Natural killer cell (primary cell): ENCODE measurements around the gene WASF2. TPM values are rescaled to one million over a fixed set of nuclear protein-coding genes. Genes with fewer than 3 reads are reported as not detected.

ENCODE experiments used
- ATAC-seq, 3 donors: fragments of 150-1000 bp in 2 of 3; fragments of 200-7000 bp in 1 of 3; cut with Tn5 transposase; 1 replicate in 1 of 3; 2 replicates in 2 of 3; pipeline ENCODE4 v1.10.0; 2021; ENCODE audit warnings: mild to moderate bottlenecking in 2 of 3, moderate library complexity in 2 of 3
- DNase-seq, 2 donors: peaks; one replicate each; pipeline versions ENCODE4 v3.0.0 to v3.0.0-alpha.2; 2013 to 2021; ENCODE audit warnings: mixed read lengths in 1 of 2
- H3K27ac ChIP-seq: one replicate; pipeline ENCODE4 v1.5.1; 2013; ENCODE audit warnings: mild to moderate bottlenecking, low read length
- H3K27me3 ChIP-seq: one replicate; pipeline ENCODE4 v1.6.1; 2013; ENCODE audit warnings: low read length; ENCODE audit not compliant: control insufficient read depth, insufficient read depth
- H3K36me3 ChIP-seq: one replicate; pipeline ENCODE4 v1.6.1; 2013; ENCODE audit warnings: low read length; ENCODE audit not compliant: control insufficient read depth, insufficient read depth
- H3K4me1 ChIP-seq: one replicate; pipeline ENCODE4 v1.6.1; 2013; ENCODE audit warnings: low read length; ENCODE audit not compliant: control insufficient read depth, insufficient read depth
- H3K4me3 ChIP-seq: one replicate; pipeline ENCODE4 v1.5.1; 2013; ENCODE audit warnings: low read length
- H3K9me3 ChIP-seq: one replicate; pipeline ENCODE4 v1.6.1; 2013; ENCODE audit warnings: low read length; ENCODE audit not compliant: control insufficient read depth, insufficient read depth
- H3K27ac Mint-ChIP-seq, 2 donors: one replicate each; pipeline ENCODE4 v1.8.0; 2022; ENCODE audit warnings: mild to moderate bottlenecking in 2 of 2, mixed read lengths in 2 of 2, moderate library complexity in 1 of 2
- H3K27me3 Mint-ChIP-seq, 2 donors: one replicate each; pipeline ENCODE4 v1.8.0; 2022; ENCODE audit warnings: low read depth in 2 of 2, mixed read lengths in 2 of 2
- H3K36me3 Mint-ChIP-seq: one replicate; pipeline ENCODE4 v1.8.0; 2022; ENCODE audit warnings: mixed read lengths
- H3K4me1 Mint-ChIP-seq, 2 donors: one replicate each; pipeline ENCODE4 v1.8.0; 2022; ENCODE audit warnings: mixed read lengths in 2 of 2
- H3K4me3 Mint-ChIP-seq: one replicate; pipeline ENCODE4 v1.8.0; 2022; ENCODE audit warnings: mild to moderate bottlenecking, moderate library complexity, mixed read lengths
- H3K9me3 Mint-ChIP-seq, 2 donors: one replicate each; pipeline ENCODE4 v1.8.0; 2022; ENCODE audit warnings: mixed read lengths in 2 of 2
- WGBS: methylation state at CpG from one replicate; pipeline ENCODE4 v1.1.7; 2013; ENCODE audit warnings: missing lambda C conversion rate; ENCODE audit not compliant: insufficient coverage; 5-methylcytosine and 5-hydroxymethylcytosine counted together
- intact Hi-C: fragments of 100-400 bp; cut with micrococcal nuclease; formaldehyde crosslinking; loops from one replicate; pipeline ENCODE4 v1.14.2; 2022
- total RNA-seq, 4 donors: library from RNA; stranded (reverse); fragments of 120-200 nt in 1 of 4; gene quantifications; one replicate each; pipeline versions ENCODE4 v1.2.3 to v1.2.4, GENCODE V29; 2013 to 2022
- TF ChIP-seq, protein P1 (sequence below): fragments of 200-600 bp; IDR thresholded peaks from one replicate; pipeline ENCODE4 v1.8.0; 2022; ENCODE audit warnings: antibody characterized with exemption

Gene WASF2
- total RNA-seq, 3 donors from 2014 or later (not counting 1 experiment from before 2014, with no cell fraction given): 137 to 153 (median 143) TPM

DNA sequence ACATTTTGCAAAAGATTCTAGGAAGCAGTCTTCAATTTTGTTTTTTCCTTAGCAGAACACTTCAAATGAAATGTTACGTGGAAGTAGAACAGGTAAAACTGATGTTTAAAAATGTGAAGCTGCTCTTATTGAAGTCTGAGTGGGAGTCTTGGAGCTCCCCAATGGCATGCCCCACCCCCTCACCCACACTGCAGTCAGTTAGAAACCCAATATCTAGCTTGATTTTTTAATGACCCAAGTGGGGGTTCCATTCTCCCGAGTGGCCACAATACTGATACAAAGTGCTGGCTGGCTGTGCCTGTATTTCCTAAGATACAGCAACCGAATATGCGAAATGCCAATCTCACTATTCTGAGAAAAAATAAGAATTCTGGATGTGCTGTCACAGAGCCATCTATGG, 66.3 kb downstream of the WASF2 start:
- H3K4me3 Mint-ChIP-seq: no peak overlapping the region
- peaks cover 45% of the 10 kb centered on the region for H3K4me1 ChIP-seq
- H3K36me3 Mint-ChIP-seq: no peaks in the 10 kb centered on the region
- ATAC-seq (no peak), DNase-seq (no peak)
- intact Hi-C loops: no loop called here
- TF ChIP-seq, protein P1, sequence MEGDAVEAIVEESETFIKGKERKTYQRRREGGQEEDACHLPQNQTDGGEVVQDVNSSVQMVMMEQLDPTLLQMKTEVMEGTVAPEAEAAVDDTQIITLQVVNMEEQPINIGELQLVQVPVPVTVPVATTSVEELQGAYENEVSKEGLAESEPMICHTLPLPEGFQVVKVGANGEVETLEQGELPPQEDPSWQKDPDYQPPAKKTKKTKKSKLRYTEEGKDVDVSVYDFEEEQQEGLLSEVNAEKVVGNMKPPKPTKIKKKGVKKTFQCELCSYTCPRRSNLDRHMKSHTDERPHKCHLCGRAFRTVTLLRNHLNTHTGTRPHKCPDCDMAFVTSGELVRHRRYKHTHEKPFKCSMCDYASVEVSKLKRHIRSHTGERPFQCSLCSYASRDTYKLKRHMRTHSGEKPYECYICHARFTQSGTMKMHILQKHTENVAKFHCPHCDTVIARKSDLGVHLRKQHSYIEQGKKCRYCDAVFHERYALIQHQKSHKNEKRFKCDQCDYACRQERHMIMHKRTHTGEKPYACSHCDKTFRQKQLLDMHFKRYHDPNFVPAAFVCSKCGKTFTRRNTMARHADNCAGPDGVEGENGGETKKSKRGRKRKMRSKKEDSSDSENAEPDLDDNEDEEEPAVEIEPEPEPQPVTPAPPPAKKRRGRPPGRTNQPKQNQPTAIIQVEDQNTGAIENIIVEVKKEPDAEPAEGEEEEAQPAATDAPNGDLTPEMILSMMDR: no peak
- no peaks in the 10 kb centered on the region for H3K9me3 Mint-ChIP-seq
- H3K27me3 Mint-ChIP-seq: no peaks in the 10 kb centered on the region
- H3K4me1 Mint-ChIP-seq: peaks cover 45 to 55% of the 10 kb centered on the region in 2 donors
- H3K9me3 ChIP-seq: no peaks in the 10 kb centered on the region
- no peaks in the 10 kb centered on the region for H3K27me3 ChIP-seq
- H3K36me3 ChIP-seq: peaks cover 20% of the 10 kb centered on the region
- peak overlapping the region in 1 of 2 donors; percentile 91 for H3K27ac Mint-ChIP-seq
- H3K27ac ChIP-seq: no peak overlapping the region
- WGBS: 98% methylated on average over 3 of the region's 4 CpGs
- H3K4me3 ChIP-seq: no peak overlapping the region

GRCh38 chr1:27418326-27419185, 71.4 kb downstream of the WASF2 start:
- Histone ChIP-seq H3K27ac (peak overlapping the region; percentile 36), H3K36me3 (peaks cover 52% of the 10 kb centered on the region), H3K9me3 (no peaks in the 10 kb centered on the region), H3K4me1 (peaks cover 45% of the 10 kb centered on the region), H3K4me3 (no peak overlapping the region), H3K27me3 (no peaks in the 10 kb centered on the region)
- intact Hi-C loops: loop anchor here (5.0 kb wide), 2 partner anchors 74 to 189 kb away; partner anchors contain the start of gene WASF2
- Mint-ChIP-seq H3K4me3 (peak overlapping the region; percentile 14), H3K27me3 (no peaks in the 10 kb centered on the region), H3K4me1 (peaks cover 45 to 46% of the 10 kb centered on the region in 2 donors), H3K27ac (peak overlapping the region; percentile 86 to 87), H3K9me3 (no peaks in the 10 kb centered on the region), H3K36me3 (peaks cover 10% of the 10 kb centered on the region)
- 75% methylated on average over 14 of the region's 14 CpGs for WGBS
- TF ChIP-seq, protein P1: no peak
- DNase-seq (peak in 1 of 2 donors; percentile 65), ATAC-seq (peak; percentile 35 to 77 (median 70))

DNA sequence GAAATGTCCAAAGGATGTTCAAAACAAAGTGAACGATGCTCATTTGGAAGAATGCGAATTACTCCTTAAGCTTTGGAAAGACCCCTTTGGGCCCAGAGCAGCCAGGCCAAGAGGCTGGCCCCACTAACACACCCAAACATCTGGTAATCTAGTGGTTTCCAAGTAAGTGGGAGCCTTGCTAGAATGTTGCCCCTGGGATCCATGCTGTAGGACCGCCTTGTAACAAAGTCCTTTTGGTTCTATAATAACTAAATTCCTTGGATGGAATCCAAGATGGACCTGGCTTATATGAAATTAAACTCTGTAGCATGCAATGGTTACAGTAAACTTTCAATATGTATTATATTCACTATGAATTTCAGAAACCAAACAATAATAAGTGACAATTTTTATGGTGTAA, 72.3 kb downstream of the WASF2 start:
- no peak for ATAC-seq
- 97% methylated on average over 3 of the region's 3 CpGs for WGBS
- Mint-ChIP-seq H3K9me3 (no peaks in the 10 kb centered on the region), H3K27me3 (no peaks in the 10 kb centered on the region), H3K4me1 (peaks cover 44 to 46% of the 10 kb centered on the region in 2 donors), H3K36me3 (peaks cover 10% of the 10 kb centered on the region), H3K27ac (peak overlapping the region; percentile 86 to 87), H3K4me3 (peak overlapping the region; percentile 14)
- no peak overlapping the region for H3K4me3 ChIP-seq
- H3K27ac ChIP-seq: peak overlapping the region; percentile 36
- H3K9me3 ChIP-seq: no peaks in the 10 kb centered on the region
- peaks cover 60% of the 10 kb centered on the region for H3K36me3 ChIP-seq
- H3K4me1 ChIP-seq: peaks cover 39% of the 10 kb centered on the region
- TF ChIP-seq, protein P1: no peak
- DNase-seq: no peak
- intact Hi-C loops: loop anchor here (2.0 to 5.0 kb wide), 3 partner anchors 19 to 190 kb away; partner anchors contain the start of gene WASF2
- no peaks in the 10 kb centered on the region for H3K27me3 ChIP-seq
